ENCODE measurements around the gene CDH22.

Gene CDH22

GRCh38 chr20:46235077-46235476 is 73.2 kb downstream of the CDH22 start:
- no peak for DNase-seq

DNA sequence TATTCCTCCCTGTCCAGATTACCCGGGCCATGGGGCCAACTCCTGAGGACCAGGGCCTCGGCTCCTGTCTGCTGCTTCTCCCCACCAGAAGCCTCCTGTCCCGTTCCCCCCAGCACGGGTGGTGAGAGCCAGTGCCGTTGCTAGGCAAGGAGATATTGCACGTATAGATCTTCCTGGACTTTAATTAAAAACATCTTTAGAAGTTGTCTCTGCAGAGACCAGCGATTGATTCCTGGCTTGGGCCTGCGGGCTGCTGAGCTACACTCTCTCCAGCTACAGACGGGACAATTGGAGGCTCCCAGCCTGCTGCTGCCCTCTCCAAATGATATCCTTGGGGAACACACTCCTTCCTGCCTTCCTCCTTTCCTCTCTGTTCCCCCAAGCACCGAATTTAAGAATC is 74.6 kb downstream of the CDH22 start:
- DNase-seq = no peak

- no peak for DNase-seq
Measured at GRCh38 chr20:46232539-46232938, 75.8 kb downstream of the CDH22 start.

GRCh38 chr20:46230801-46231282 is 77.5 kb downstream of the CDH22 start:
- DNase-seq = no peak

DNA sequence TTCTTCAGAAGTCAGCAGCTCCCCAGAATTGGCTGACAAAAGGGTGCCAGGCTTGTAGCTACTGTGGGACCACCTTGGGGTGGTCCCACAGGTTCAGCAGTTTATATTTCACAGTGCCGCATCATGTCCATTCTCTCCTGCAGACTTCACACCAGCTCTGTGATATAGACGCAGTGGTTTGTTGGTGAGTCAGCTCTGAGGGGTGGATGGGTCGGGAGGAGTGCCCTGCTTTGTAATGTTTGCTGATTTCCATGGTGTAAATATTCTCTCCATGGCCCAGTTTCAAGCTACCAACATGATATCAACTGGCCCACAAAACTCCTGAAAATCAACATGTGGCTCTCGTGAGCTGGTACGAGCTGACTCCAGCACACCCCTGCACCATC is 78.2 kb downstream of the CDH22 start:
- no peak for DNase-seq

DNA sequence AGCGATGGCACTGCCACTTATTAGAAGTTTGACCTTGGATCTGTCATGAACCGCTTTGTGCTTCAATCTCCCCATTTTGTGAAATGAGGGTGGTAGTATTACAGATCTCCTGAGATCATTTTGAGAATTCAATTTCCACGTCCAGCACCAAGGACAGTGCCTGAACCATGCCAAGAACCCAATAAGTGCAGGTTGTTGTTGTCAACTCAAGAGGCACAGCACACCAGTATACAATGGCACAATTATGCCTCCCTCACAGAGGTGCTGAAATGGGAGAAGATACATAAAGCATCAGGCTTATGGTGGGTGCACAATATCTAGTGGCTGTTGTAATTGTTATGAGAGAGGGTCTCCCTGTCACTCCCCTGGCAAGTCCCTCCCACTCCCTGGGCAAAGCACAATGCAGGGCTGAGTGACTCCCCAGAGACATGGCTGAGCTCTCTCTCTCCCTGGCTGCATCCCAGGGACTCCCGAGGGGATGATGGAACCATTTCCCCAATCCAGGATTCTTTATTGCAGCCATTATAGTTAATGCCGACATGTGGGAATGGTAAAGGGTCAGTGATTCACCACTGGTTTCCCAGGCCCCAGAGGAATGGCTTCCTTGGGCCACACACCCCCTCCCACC is 78.7 kb downstream of the CDH22 start:
- no peak for DNase-seq

DNA sequence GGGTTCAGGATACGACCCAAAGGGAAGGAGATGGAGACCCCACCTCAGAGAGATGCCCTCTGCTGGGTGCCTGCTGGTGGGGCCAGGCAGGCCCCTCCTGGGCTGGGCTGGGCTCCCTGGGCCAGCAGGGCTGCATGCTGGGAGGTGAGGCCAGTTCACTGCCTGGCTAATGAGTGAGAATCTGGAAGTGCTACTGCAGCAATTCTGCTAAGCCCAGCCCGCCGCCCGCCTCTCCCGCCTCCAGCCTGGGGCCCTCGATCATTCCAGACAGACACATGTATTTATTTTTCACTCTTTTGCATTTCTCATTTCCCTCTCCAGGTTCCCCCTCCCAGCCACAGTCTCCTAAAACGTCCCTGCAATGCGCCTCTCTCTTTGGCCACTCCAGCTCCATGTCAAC is 79.6 kb downstream of the CDH22 start:
- no peak for DNase-seq

DNA sequence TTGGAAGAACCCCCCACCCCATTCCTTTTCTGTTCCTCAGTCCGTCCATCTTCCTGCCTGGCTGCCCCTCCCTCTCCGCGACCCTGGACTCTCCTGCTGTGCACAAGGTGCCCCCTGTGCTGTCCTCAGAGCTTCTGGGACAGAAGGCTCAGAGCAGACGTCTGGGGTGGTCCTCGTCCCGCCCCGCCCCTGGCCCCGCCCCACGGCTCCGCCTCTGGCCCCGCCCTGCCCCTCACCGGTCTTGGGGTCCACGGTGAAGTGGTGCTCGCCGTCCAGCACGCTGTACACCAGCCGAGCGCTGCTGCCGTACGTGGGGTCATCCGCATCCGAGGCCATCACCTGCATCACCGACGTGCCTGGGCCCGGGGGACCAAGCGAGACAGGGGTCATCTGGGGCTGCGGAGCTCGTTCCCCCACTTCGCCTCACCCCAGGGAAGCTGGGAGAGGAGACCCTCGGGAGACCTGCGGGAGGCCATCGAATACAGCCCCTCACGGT is 81.0 kb downstream of the CDH22 start:
- DNase-seq = no peak

GRCh38 chr20:46226602-46227001 is 81.7 kb downstream of the CDH22 start:
- DNase-seq = no peak

DNA sequence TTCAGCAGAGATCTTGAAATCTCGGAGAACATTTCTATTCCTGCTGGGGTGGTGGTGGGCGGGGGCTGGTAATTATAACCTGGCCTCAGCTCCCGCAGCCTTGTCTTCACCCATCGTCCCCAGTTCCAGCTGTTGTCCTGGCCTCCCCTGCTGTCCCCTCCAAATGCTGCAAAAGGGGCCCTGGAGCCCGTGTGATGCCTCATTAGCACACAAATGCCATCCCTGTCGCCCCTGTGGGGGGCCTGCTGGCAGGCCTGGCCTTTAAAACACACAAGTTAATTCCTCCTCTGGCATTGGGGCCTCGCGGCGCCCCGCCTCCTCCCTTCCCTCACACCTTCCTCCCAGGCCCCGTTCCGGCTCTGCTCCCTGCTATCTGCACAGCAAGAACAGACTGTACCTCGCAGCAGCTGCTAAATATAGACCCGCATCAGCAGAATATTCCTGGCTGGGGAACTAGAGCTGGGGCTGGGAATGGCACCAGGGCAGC is 85.7 kb downstream of the CDH22 start:
- DNase-seq = no peak

DNA sequence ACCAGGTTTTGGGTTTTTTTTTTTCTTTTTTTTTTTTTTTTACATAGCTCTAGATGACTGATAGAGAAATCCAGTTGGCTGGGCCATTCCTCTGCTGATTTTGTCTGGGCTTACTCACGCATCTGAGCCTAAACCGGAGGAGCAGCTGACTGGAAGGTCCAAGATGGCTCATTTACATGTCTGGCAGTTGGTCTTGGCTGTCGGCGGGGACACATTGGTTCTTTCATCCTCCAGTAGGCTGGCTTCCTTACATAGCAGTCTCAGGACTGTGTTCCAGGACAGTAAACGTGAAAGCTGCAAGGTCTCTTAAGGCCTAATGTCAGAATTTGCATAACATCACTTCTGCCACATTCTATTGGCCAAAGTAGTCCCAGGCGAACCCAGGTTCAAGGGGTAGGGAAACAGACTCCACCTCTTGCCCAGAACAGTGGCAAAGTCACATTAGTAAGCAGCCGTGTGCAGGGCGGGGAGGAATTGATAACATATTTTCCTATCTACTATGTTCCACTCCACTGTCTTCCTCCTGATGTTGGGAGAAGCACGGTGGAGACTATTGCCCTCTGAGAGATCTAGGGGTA is 87.0 kb downstream of the CDH22 start:
- no peak for DNase-seq

DNA sequence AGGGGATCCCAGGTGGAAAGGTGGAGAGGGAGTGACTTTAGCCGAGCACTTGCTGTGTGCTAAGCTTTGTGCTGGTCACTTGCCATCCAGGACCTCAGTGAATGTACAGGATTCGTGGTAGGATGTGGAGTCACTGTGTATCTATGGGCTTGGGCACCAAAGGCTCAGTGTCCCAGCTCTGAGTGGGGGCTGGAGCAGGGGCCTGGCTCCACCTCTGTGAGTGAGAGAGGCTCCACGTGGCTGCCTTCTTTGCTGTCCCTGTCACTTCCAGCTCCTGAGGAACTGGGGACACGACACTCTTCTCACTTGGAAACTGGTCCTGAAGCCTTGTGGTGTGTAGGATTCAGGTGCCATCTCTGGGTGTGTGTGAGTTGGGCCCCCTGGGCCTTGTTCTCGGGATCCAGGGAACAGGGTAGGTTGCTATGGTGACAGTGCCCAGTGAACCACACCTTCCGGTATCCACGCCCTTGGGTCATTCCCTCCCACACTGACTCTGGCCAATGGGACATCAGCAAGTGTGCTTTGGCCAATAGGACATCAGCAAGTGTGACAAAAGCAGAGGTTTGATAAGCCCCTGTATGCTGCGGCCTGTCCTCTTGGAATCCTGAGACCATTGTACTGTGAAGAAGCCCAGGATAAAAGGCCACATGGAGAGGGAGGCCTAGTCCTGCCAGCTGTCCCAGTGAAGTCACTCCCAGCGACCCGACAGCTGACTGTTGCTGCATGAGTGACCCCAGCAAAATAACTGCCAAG is 87.7 kb downstream of the CDH22 start:
- DNase-seq = no peak

DNA sequence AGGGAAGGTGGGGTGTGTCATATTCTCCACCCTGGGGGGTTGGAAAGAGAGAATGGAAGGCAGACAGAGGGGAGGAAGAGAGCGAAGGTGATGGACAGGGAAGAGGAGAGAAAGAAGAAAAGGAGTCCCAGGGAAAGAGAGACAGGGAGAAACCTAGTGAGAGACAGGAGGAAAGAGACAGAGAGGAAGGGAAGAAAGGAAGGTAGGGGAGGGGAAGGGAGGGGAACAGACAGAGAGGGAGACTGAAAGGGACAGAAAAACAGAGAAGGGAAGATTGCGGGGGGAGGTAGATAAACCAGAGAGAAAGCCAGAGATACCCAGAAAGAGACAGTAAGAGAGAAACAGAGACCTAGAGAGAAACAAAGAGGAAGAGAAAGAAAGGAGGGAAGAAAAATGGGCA is 88.4 kb downstream of the CDH22 start:
- no peak for DNase-seq

DNA sequence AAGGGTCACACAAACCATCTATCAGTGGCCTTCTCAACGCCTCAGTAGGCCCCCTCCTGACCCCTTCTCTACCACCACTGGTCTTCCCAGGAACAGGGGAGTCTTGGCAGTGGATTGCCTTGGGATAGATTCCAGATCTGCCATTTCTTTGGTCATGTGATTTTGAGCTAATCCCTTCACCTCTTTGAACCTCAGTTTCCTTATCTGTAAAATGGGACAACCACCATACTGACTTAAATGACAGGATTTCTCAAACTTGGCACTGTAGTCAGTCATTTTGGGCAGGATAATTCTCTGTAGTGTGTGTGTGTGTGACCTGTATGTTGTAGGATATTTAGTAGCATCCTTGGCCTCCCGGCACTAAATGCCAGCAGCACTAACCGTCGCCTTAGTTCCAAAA is 89.1 kb downstream of the CDH22 start:
- DNase-seq = no peak

DNA sequence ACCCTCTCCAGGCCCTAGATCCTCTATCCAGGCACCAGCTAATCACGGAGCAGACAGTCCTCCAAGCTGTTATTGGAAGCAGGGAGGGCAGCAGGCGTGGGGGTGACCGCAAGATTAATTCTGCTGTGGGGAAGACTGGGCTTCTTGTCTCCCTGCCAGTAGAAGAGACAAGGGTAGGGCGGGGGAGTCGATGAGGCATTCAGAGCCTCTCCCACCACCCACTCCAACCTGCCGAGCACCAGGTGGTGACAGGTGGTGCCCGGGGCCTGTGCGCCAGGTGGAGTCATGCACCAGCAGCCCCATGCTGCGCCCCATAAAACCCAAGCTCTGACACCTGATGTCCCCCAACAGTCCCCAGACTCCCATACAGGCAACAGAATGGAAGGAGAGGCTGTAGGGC is 89.6 kb downstream of the CDH22 start:
- DNase-seq = no peak

GRCh38 chr20:46217583-46217982 is 90.7 kb downstream of the CDH22 start:
- no peak for DNase-seq

- DNase-seq = no peak
Measured at GRCh38 chr20:46216770-46217464, 91.4 kb downstream of the CDH22 start.

GRCh38 chr20:46215913-46216707 is 92.2 kb downstream of the CDH22 start:
- DNase-seq = no peak

DNA sequence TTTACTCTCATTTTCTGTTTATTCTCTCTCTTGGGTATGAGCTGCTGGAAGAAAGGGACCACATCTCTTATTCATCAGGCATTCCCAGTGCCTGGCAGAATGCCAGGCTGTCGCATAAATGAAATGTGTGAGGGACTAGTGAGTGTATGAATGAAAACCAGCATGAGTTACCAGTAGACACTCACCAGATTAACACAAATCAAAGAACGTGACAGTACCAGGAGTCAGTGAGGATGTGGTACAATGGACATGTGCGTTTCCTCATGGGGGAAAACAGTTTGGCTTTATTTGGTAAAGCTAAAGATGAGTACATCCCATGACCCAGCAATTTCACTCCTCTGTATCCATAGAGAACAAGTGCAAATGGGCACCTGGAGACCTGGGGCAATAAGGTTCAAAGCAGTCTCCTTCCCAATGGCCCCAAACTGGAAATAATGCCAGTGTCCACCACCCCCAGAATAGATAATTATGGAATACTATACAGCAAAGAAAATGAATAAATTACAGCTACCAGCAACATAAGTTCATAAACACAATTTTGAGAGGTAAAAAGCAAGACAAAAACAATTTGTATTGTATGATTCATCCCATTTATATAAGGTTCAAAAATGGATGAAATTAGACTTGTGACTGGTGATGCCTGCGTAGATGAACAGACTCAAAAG is 93.3 kb downstream of the CDH22 start:
- no peak for DNase-seq

GRCh38 chr20:46213946-46214823 is 94.1 kb downstream of the CDH22 start:
- DNase-seq = no peak

DNA sequence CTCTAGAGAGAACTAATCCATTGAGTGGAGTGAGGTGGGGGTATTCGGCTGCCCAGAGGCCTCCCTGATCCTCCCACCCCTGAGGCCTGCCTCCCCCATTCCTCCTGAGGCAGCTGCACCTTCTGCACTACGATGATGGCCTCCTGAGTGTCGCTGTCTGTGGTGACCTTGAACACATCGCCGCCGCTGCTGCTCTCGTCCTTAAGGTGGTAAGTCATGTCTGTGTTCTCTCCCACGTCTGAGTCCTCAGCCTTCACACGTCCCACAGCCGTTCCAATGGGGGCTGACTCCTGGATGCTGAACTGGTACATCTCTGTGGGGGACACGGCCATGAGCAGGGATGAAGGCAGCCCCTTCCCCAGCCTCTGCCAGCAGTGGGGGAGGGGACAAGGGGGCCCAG is 95.4 kb downstream of the CDH22 start:
- DNase-seq = no peak

Measured in activated T-cell treated with anti-CD3 and anti-CD28 coated beads, Interleukin-2, amount 50 U/mL, for 48 hours (primary cell).